Natural killer cell treated with Interleukin-12 subunit alpha and Interleukin-12 subunit beta and Interleukin-15 and Interleukin-18, amount 100 ng/mL, for 72 hours (primary cell): ENCODE data around the gene LAGE3. TPM values are rescaled to one million over a fixed set of nuclear protein-coding genes. Genes with fewer than 3 reads are reported as not detected.

ENCODE experiments used
- ATAC-seq, 2 donors: fragments of 150-1000 bp; cut with Tn5 transposase in 1 of 2; sonication (Bioruptor Pico), chemical (Tn5 transposase) in 1 of 2; 2 replicates each; pipeline ENCODE4 v1.10.0; 2021
- DNase-seq: peaks from one replicate; pipeline ENCODE4 v3.0.0; 2022; ENCODE audit warnings: low spot score
- H3K27ac Mint-ChIP-seq, 2 donors: 1 replicate in 1 of 2; 2 replicates in 1 of 2; pipeline ENCODE4 v1.8.0; 2022; ENCODE audit warnings: mixed read lengths in 2 of 2, mild to moderate bottlenecking in 1 of 2, moderate library complexity in 1 of 2
- H3K27me3 Mint-ChIP-seq, 2 donors: 1 replicate in 1 of 2; 2 replicates in 1 of 2; pipeline ENCODE4 v1.8.0; 2022; ENCODE audit warnings: mixed read lengths in 2 of 2
- H3K36me3 Mint-ChIP-seq: one replicate; pipeline ENCODE4 v1.8.0; 2022; ENCODE audit warnings: mixed read lengths
- H3K4me1 Mint-ChIP-seq, 2 donors: 1 replicate in 1 of 2; 2 replicates in 1 of 2; pipeline ENCODE4 v1.8.0; 2022; ENCODE audit warnings: low read depth in 2 of 2, mixed read lengths in 2 of 2, mild to moderate bottlenecking in 1 of 2
- H3K4me3 Mint-ChIP-seq: one replicate; pipeline ENCODE4 v1.8.0; 2022; ENCODE audit warnings: mixed read lengths
- H3K9me3 Mint-ChIP-seq: 2 replicates; pipeline ENCODE4 v1.8.0; 2022; ENCODE audit warnings: mixed read lengths
- total RNA-seq, 2 donors: library from RNA; stranded (reverse); gene quantifications; one replicate each; pipeline ENCODE4 v1.2.3, GENCODE V29; 2022

The LAGE3 gene
- total RNA-seq, 2 donors from 2014 or later: 29.4 to 48.5 TPM

GRCh38 chrX:154477891-154478477 is 1.1 kb downstream of the LAGE3 start:
- ATAC-seq (no peak), DNase-seq (no peak)
- Mint-ChIP-seq H3K27me3 (peaks cover 0 to 3% of the 10 kb centered on the region in 2 donors), H3K9me3 (no peaks in the 10 kb centered on the region), H3K4me3 (peak overlapping the region; percentile 80), H3K4me1 (peaks cover 6 to 7% of the 10 kb centered on the region in 2 donors), H3K36me3 (no peaks in the 10 kb centered on the region), H3K27ac (peak overlapping the region in 1 of 2 donors; percentile 87)

- H3K4me3 Mint-ChIP-seq: no peak overlapping the region
- H3K27ac Mint-ChIP-seq: no peak overlapping the region
Observed at GRCh38 chrX:154476821-154477220, 2.3 kb downstream of the LAGE3 start.

GRCh38 chrX:154473683-154474082 is 5.4 kb downstream of the LAGE3 start:
- ATAC-seq: no peak
- no peak for DNase-seq

More at GRCh38 chrX:154476821-154477220, 2.3 kb downstream of the LAGE3 start:
- Mint-ChIP-seq H3K9me3 (no peaks in the 10 kb centered on the region), H3K27me3 (no peaks in the 10 kb centered on the region), H3K4me1 (peaks cover 6 to 7% of the 10 kb centered on the region in 2 donors), H3K36me3 (no peaks in the 10 kb centered on the region)
- no peak for ATAC-seq
- DNase-seq: no peak

GRCh38 chrX:154472685-154473632 is 6.1 kb downstream of the LAGE3 start:
- Mint-ChIP-seq H3K9me3 (no peaks in the 10 kb centered on the region), H3K4me1 (peaks cover 0 to 3% of the 10 kb centered on the region in 2 donors), H3K27ac (no peak overlapping the region), H3K27me3 (no peaks in the 10 kb centered on the region), H3K36me3 (no peaks in the 10 kb centered on the region), H3K4me3 (no peak overlapping the region)
- ATAC-seq: no peak
- DNase-seq: no peak

More at GRCh38 chrX:154473683-154474082, 5.4 kb downstream of the LAGE3 start:
- Mint-ChIP-seq H3K36me3 (no peaks in the 10 kb centered on the region), H3K4me1 (peaks cover 0 to 3% of the 10 kb centered on the region in 2 donors), H3K9me3 (no peaks in the 10 kb centered on the region), H3K27ac (no peak overlapping the region), H3K27me3 (no peaks in the 10 kb centered on the region), H3K4me3 (no peak overlapping the region)

- Mint-ChIP-seq H3K4me3 (no peak overlapping the region), H3K9me3 (no peaks in the 10 kb centered on the region)
Observed at GRCh38 chrX:154471839-154472684, 7.0 kb downstream of the LAGE3 start.

GRCh38 chrX:154470914-154471568 is 8.0 kb downstream of the LAGE3 start:
- DNase-seq (peak; percentile 28), ATAC-seq (no peak)
- Mint-ChIP-seq H3K4me3 (no peak overlapping the region), H3K27me3 (no peaks in the 10 kb centered on the region), H3K27ac (no peak overlapping the region), H3K9me3 (no peaks in the 10 kb centered on the region), H3K36me3 (no peaks in the 10 kb centered on the region), H3K4me1 (peaks cover 0 to 3% of the 10 kb centered on the region in 2 donors)

More at GRCh38 chrX:154471839-154472684, 7.0 kb downstream of the LAGE3 start:
- H3K4me1 Mint-ChIP-seq: peaks cover 0 to 3% of the 10 kb centered on the region in 2 donors
- no peaks in the 10 kb centered on the region for H3K27me3 Mint-ChIP-seq
- no peak for DNase-seq
- H3K27ac Mint-ChIP-seq: no peak overlapping the region
- ATAC-seq: no peak
- no peaks in the 10 kb centered on the region for H3K36me3 Mint-ChIP-seq

GRCh38 chrX:154470434-154470833 is 8.6 kb downstream of the LAGE3 start:
- Mint-ChIP-seq H3K9me3 (no peaks in the 10 kb centered on the region), H3K36me3 (no peaks in the 10 kb centered on the region), H3K27me3 (no peaks in the 10 kb centered on the region), H3K4me3 (no peak overlapping the region), H3K27ac (no peak overlapping the region), H3K4me1 (peaks cover 0 to 3% of the 10 kb centered on the region in 2 donors)
- DNase-seq (peak; percentile 55), ATAC-seq (no peak)

GRCh38 chrX:154469880-154470279 is 9.2 kb downstream of the LAGE3 start:
- no peak overlapping the region for H3K4me3 Mint-ChIP-seq
- H3K9me3 Mint-ChIP-seq: no peaks in the 10 kb centered on the region
- H3K27me3 Mint-ChIP-seq: no peaks in the 10 kb centered on the region
- H3K4me1 Mint-ChIP-seq: peaks cover 0 to 3% of the 10 kb centered on the region in 2 donors
- no peak overlapping the region for H3K27ac Mint-ChIP-seq
- DNase-seq (peak; percentile 41), ATAC-seq (no peak)
- H3K36me3 Mint-ChIP-seq: no peaks in the 10 kb centered on the region

GRCh38 chrX:154469114-154469513 is 10.0 kb downstream of the LAGE3 start:
- Mint-ChIP-seq H3K27me3 (no peaks in the 10 kb centered on the region), H3K9me3 (no peaks in the 10 kb centered on the region), H3K27ac (no peak overlapping the region), H3K4me3 (no peak overlapping the region), H3K4me1 (peaks cover 0 to 3% of the 10 kb centered on the region in 2 donors), H3K36me3 (no peaks in the 10 kb centered on the region)
- no peak for ATAC-seq
- DNase-seq: peak; percentile 38

GRCh38 chrX:154468217-154468616 is 10.9 kb downstream of the LAGE3 start:
- DNase-seq (no peak), ATAC-seq (no peak)
- H3K27ac Mint-ChIP-seq: no peak overlapping the region
- H3K4me1 Mint-ChIP-seq: no peaks in the 10 kb centered on the region
- H3K27me3 Mint-ChIP-seq: no peaks in the 10 kb centered on the region
- no peaks in the 10 kb centered on the region for H3K9me3 Mint-ChIP-seq
- no peaks in the 10 kb centered on the region for H3K36me3 Mint-ChIP-seq
- no peak overlapping the region for H3K4me3 Mint-ChIP-seq

- ATAC-seq: no peak
- no peaks in the 10 kb centered on the region for H3K36me3 Mint-ChIP-seq
- H3K4me3 Mint-ChIP-seq: no peak overlapping the region
- H3K27me3 Mint-ChIP-seq: no peaks in the 10 kb centered on the region
- H3K9me3 Mint-ChIP-seq: no peaks in the 10 kb centered on the region
- no peak for DNase-seq
- no peaks in the 10 kb centered on the region for H3K4me1 Mint-ChIP-seq
- no peak overlapping the region for H3K27ac Mint-ChIP-seq
Observed at GRCh38 chrX:154467556-154467955, 11.5 kb downstream of the LAGE3 start.

- DNase-seq (no peak), ATAC-seq (no peak)
- Mint-ChIP-seq H3K27me3 (no peaks in the 10 kb centered on the region), H3K9me3 (no peaks in the 10 kb centered on the region), H3K27ac (no peak overlapping the region), H3K4me1 (peaks cover 0 to under 1% of the 10 kb centered on the region in 2 donors), H3K4me3 (no peak overlapping the region), H3K36me3 (no peaks in the 10 kb centered on the region)
Observed at GRCh38 chrX:154466907-154467306, 12.2 kb downstream of the LAGE3 start.

GRCh38 chrX:154466036-154466435 is 13.0 kb downstream of the LAGE3 start:
- DNase-seq (no peak), ATAC-seq (no peak)
- Mint-ChIP-seq H3K4me3 (no peak overlapping the region), H3K27me3 (no peaks in the 10 kb centered on the region), H3K4me1 (peaks cover 0 to 3% of the 10 kb centered on the region in 2 donors), H3K9me3 (no peaks in the 10 kb centered on the region), H3K27ac (no peak overlapping the region), H3K36me3 (no peaks in the 10 kb centered on the region)
